Activated T-cell treated with anti-CD3 and anti-CD28 coated beads, Interleukin-2, amount 50 U/mL, for 4 hours (primary cell): ENCODE results near the gene SUFU. TPM values are rescaled to one million over a fixed set of nuclear protein-coding genes. Genes with fewer than 3 reads are reported as not detected.
"Not testable (repeated sequence)": the region's sequence is repeated elsewhere in the genome, so short reads cannot be mapped to it uniquely, and the experiment has no call there.

Experiments
- ATAC-seq, 2 donors: fragments of 200-7000 bp; cut with Tn5 transposase; one replicate each; pipeline ENCODE4 v1.10.0; 2021
- DNase-seq: peaks from one replicate; pipeline ENCODE4 v3.0.0-alpha.2; 2020
- H3K27me3 Mint-ChIP-seq: one replicate; pipeline ENCODE4 v1.8.0; 2021; ENCODE audit warnings: low read depth, mixed read lengths
- H3K36me3 Mint-ChIP-seq: one replicate; pipeline ENCODE4 v1.8.0; 2022; ENCODE audit warnings: mixed read lengths; ENCODE audit not compliant: insufficient read depth
- H3K4me1 Mint-ChIP-seq: one replicate; pipeline ENCODE4 v1.8.0; 2021; ENCODE audit warnings: low read depth, mixed read lengths
- H3K4me3 Mint-ChIP-seq: one replicate; pipeline ENCODE4 v1.8.0; 2021; ENCODE audit warnings: mild to moderate bottlenecking, moderate library complexity, mixed read lengths
- H3K9me3 Mint-ChIP-seq: one replicate; pipeline ENCODE4 v1.8.0; 2021; ENCODE audit warnings: mixed read lengths
- total RNA-seq, 3 donors: library from RNA; stranded (reverse); gene quantifications; one replicate each; pipeline ENCODE4 v1.2.1, GENCODE V29; 2021

Gene SUFU
- total RNA-seq, 3 donors from 2014 or later: 8.7 to 8.8 (median 8.8) TPM

DNA sequence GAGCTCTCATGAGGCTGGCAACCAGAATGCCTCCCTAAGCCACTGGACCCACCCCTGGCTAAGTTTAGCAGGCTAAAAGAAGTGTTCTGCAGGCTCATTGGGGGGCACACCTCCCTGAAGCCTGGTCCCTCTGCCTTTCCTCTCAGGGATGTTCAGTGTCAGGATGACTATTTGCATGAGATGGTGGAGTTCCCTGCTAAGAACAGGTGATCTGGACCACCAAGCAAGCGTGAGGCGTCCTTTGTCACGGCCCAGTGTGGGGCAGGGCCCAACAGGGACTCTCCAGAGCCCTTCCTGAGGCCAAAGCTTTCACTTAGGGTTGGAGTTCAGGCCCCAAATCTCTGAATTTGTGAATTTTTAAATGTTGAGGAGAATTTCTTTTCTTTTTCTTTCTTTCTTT is 12.0 kb downstream of the SUFU start:
- peaks cover 17% of the 10 kb centered on the region for H3K4me1 Mint-ChIP-seq
- no peak overlapping the region for H3K4me3 Mint-ChIP-seq
- no peaks in the 10 kb centered on the region for H3K9me3 Mint-ChIP-seq
- no peak for ATAC-seq
- DNase-seq: no peak
- peaks cover 19% of the 10 kb centered on the region for H3K36me3 Mint-ChIP-seq
- H3K27me3 Mint-ChIP-seq: no peaks in the 10 kb centered on the region

DNA sequence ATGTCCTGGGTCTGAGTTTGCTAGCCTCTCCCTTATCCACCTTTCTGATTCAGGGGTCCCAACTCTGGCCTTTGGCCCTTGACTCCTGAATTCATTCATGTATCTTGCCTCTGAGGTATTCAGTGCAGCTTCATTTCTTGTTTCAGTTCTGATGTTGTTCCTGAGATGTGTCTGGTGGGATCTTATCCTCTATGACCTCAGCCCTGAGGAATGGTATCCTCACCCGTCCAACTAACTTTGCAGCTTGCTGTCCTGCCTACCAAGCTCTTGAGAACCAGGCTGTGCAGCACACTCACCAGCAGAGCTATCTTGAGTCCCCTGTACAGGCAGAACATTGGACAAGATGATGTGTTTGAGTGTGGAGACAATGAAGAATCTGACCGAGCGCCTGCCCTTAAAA is 13.8 kb downstream of the SUFU start:
- no peak overlapping the region for H3K4me3 Mint-ChIP-seq
- DNase-seq (no peak), ATAC-seq (no peak)
- no peaks in the 10 kb centered on the region for H3K9me3 Mint-ChIP-seq
- H3K36me3 Mint-ChIP-seq: peaks cover 24% of the 10 kb centered on the region
- H3K4me1 Mint-ChIP-seq: peaks cover 8% of the 10 kb centered on the region
- H3K27me3 Mint-ChIP-seq: no peaks in the 10 kb centered on the region

DNA sequence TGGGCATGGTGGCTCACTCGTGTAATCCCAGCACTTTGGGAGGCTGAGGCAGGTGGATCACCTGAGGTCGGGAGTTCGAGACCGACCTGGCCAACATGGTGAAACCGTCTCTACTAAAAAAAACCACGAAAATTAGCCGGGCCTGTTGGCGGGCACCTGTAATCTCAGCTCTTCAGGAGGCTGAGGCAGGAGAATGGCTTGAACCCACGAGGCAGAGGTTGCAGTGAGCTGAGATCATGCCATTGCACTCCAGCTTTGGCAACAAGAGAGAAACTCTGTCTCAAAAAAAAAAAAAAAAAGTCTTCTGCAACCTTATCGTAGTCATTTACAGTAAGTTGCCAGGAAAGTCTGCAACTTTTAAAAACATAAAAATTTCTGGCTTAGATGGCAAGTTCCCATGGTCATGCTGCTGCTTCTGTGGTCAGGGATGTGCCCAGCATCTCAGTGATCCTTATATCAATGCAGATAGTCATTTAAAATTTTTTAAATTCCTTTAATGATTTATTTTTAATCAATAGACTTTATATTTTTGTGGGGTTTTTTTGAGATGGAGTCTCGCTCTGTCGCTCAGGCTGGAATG is 15.6 kb downstream of the SUFU start:
- DNase-seq: no peak
- Mint-ChIP-seq H3K4me1 (peaks cover 6% of the 10 kb centered on the region), H3K27me3 (no peaks in the 10 kb centered on the region), H3K4me3 (no peak overlapping the region), H3K36me3 (peaks cover 19% of the 10 kb centered on the region), H3K9me3 (no peaks in the 10 kb centered on the region)
- ATAC-seq: no peak

DNA sequence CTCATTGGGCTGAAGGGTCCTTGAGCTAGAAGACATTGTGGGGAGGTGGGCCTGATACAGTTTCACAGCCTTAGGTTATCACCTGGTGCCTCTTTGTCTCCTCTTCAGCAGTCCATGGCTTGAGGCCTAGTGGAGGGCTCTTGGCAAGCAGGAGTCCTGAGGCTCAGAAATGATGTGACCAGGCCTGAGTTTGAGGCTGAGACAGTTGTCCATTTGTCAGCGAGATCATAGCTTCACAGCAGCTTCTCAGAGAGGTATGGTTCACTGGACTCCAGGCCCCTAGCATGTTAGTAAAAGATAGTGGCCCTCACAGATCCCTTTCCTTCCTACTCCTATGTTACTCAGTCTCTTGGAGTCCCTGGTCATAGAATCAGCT is 19.1 kb downstream of the SUFU start:
- Mint-ChIP-seq H3K4me1 (peaks cover 4% of the 10 kb centered on the region), H3K27me3 (no peaks in the 10 kb centered on the region), H3K4me3 (no peak overlapping the region), H3K36me3 (peaks cover 21% of the 10 kb centered on the region), H3K9me3 (no peaks in the 10 kb centered on the region)
- DNase-seq: no peak
- ATAC-seq: no peak

DNA sequence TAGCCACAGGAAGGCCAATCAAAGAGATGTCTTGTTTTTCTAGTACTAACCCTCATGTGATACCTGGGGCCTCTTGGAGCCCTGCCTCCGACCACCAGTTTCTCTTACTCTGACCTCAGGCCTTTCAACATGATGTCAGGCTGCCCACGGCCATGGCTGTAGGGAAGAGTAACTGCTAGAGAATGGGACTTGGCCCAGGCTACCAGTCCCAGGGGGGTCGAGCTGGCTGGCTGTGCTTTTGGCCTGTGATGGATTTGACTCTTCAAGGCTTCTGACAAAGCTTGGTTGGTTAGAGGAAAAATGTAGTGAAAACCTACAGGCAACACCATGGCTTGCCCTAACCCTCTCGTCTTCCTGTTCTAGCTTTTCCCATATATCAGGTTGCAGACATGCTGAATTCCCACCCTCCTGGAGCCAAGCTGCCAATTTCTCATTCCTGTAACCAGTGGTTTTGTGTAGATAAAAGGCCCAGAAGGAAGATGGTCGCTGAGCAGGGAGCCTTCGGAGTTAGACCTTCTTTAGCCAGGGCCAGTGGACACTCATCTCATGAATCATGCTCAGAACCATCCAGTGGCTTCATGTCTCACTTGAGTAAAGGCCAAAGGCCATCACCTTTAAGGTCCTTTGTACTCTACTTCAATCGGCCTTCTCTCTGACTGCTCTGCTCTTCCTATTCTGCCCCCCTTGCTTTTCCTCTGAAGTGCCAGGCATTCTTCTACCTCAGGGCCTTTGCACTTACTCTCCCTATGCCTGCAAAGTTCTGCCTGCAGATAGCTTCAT is 19.7 kb downstream of the SUFU start:
- H3K9me3 Mint-ChIP-seq: no peaks in the 10 kb centered on the region
- no peak overlapping the region for H3K4me3 Mint-ChIP-seq
- peaks cover 4% of the 10 kb centered on the region for H3K4me1 Mint-ChIP-seq
- H3K27me3 Mint-ChIP-seq: no peaks in the 10 kb centered on the region
- no peak for DNase-seq
- H3K36me3 Mint-ChIP-seq: peaks cover 21% of the 10 kb centered on the region
- no peak for ATAC-seq

DNA sequence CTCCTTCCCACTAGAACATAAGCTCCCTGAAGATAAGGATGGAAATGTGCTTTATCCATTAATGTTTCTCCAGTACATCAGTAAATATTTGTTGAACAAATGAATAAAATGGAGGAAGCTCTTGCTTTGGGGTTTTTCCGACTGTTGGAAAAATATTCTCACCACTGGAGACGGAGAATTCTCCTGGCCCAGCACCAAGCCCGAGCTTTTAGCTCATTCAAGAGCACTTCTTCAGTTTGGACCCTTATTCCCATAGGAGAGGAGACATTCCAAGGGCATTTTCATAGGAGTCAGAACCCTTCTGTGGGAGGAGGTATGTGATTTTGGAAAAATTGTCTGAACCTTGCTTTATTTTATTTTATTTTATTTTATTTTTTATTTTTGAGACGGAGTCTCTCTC is 21.0 kb downstream of the SUFU start:
- H3K27me3 Mint-ChIP-seq: no peaks in the 10 kb centered on the region
- no peaks in the 10 kb centered on the region for H3K9me3 Mint-ChIP-seq
- peaks cover 23% of the 10 kb centered on the region for H3K36me3 Mint-ChIP-seq
- no peak for ATAC-seq
- H3K4me3 Mint-ChIP-seq: no peak overlapping the region
- no peak for DNase-seq
- peaks cover 6% of the 10 kb centered on the region for H3K4me1 Mint-ChIP-seq

DNA sequence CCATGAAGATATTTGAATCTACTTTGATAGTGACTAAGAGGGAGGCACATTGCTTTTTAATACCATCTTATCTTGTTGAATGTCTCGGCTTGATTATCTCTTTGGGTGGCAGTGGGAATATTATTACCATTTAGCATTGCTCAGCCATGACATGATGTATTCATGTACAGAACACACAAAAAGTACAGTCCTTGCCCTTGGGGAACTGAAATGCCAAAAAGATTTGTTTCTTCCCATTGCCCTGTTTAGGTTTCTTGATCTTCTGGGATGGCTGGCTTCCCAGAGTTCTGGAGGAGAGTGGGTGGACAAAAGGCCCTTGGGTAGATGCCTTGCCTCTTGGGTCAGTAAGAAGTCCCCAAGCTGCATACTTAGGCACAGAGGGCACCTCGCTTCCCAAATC is 23.8 kb downstream of the SUFU start:
- Mint-ChIP-seq H3K4me1 (peaks cover 4% of the 10 kb centered on the region), H3K9me3 (no peaks in the 10 kb centered on the region), H3K4me3 (no peak overlapping the region), H3K36me3 (peaks cover 17% of the 10 kb centered on the region), H3K27me3 (no peaks in the 10 kb centered on the region)
- ATAC-seq (no peak), DNase-seq (no peak)

DNA sequence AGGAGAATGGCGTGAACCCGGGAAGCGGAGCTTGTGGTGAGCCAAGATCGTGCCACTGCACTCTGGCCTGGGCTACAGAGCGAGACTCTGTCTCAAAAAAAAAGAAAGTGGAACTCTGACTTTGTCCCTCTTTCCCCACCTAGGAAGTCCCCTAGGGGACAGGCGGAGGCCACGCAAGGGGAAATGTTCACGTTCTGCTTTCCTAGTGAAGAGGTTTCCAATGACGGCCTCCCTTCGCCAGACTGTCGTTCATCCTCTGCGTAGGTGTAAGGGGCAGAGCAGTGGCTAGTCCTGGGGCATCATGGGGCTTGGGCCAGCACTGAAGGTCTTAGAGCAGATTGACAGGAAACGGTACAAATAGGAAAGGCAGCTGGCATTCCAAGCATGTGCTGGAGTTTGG is 30.6 kb downstream of the SUFU start:
- ATAC-seq (no peak), DNase-seq (no peak)
- Mint-ChIP-seq H3K4me1 (peaks cover 7% of the 10 kb centered on the region), H3K9me3 (no peaks in the 10 kb centered on the region), H3K27me3 (no peaks in the 10 kb centered on the region), H3K4me3 (no peak overlapping the region), H3K36me3 (peaks cover 7% of the 10 kb centered on the region)

DNA sequence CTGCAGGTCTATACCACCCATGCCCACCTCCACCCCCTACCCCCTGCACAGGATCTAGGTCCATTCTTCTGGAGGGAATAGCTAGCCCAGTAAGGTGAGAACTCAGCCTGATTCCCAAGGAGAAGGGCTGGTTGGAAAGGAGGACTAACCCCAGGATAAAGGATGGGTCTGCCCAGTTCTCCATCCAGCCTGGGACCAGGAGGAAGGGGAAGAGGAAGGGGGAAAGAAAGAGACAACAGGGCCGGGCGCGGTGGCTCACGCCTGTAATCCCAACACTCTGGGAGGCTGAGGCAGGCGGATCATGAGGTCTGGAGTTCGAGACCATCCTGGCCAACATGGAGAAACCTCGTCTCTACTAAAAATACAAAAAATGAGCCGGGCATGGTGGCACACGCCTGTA is 31.2 kb downstream of the SUFU start:
- H3K4me3 Mint-ChIP-seq, H3K4me1 Mint-ChIP-seq, H3K36me3 Mint-ChIP-seq, H3K9me3 Mint-ChIP-seq, H3K27me3 Mint-ChIP-seq, DNase-seq, ATAC-seq: not testable (repeated sequence)

DNA sequence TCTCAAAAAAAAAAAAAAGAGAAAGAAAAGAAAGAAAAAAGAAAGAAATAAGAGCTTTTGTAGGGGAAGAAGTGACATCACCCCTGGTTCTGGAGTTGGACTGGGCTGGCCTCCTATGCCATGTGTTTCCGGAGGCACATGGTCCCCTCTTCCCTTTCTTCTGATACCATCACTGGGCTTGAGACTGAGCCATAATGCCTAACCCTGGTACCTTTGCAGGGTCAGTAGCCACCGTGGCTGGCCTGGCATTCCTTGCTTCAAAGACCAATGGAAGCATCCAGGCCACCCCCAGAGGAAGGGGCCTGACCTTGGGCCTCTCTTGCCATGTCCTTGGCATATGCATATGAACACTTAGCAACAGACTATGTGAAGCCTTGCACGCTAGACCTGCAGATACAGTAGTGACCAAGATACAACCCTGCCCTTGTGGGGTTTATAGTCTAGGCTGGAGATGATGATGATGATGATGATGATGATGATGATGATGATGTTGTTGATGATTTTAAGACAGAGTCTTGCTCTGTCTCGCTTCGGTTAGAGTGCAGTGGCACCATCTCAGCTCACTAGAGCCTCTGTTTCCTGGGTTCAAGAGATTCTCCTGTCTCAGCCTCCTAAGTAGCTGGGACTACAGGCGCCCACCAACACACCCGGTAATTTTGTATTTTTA is 31.8 kb downstream of the SUFU start:
- Mint-ChIP-seq H3K27me3 (no peaks in the 10 kb centered on the region), H3K36me3 (peaks cover 7% of the 10 kb centered on the region), H3K4me3 (no peak overlapping the region), H3K9me3 (no peaks in the 10 kb centered on the region), H3K4me1 (peaks cover 7% of the 10 kb centered on the region)
- ATAC-seq: no peak
- no peak for DNase-seq

DNA sequence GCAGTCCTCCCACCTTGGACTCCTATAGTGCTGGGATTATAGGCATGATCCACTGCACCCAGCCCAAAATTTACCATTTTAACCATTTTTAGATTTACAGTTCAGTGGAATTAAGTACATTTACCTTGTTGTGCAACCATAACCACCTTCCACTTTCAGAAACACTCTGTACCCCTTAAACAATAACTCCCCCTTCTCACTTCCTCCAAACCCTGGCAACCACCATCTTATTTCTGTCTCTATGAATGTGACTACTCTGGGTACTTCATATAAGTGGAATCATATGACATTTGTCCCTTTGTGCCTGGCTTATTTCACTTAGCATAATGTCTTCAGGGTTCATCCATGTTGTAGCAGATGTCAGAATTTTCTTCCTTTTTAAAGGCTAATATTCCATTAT is 33.6 kb downstream of the SUFU start:
- no peak for DNase-seq
- Mint-ChIP-seq H3K36me3 (peaks cover 5% of the 10 kb centered on the region), H3K27me3 (no peaks in the 10 kb centered on the region), H3K9me3 (no peaks in the 10 kb centered on the region), H3K4me1 (peaks cover 4% of the 10 kb centered on the region), H3K4me3 (no peak overlapping the region)
- ATAC-seq: no peak

DNA sequence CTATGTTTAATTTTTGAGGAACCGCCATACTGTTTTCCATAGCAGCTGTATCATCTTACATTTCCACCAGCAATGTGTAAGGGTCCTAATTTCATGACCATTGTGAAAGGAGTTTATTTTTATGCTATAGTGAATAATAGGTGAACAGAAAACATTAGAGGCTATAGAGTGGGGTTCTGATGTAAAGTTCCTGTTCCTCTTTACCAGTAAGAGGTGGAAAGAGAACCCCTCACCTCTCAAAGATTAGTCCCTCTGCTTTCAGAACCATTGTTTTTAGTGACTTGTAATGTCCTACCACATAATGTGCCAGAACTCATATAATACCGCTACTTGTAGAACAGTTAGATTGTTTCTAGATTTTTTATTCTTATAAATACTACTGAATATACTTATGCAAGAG is 34.2 kb downstream of the SUFU start:
- Mint-ChIP-seq H3K4me3 (no peak overlapping the region), H3K27me3 (no peaks in the 10 kb centered on the region), H3K9me3 (no peaks in the 10 kb centered on the region), H3K4me1 (peaks cover 7% of the 10 kb centered on the region), H3K36me3 (peaks cover 2% of the 10 kb centered on the region)
- DNase-seq: no peak
- ATAC-seq: no peak

DNA sequence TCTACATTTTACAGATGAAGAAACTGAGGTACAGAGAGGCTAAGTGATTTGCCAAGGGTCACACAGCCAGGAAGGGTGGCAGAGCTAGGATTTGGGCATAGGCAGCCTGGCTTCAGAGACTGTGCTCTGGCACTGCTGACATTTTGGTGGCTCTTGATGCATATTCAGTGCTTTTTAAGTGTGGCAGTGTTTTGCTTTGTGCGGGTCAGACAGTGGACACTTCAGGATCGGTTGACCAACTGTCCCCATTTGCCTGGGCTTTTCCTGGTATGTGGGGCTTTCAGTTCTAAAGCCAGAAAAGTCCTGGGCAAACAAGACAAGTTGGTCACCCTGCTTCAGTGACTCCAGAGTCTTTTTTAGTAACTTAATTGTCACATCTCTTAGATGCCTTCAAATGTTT is 35.0 kb downstream of the SUFU start:
- ATAC-seq (no peak), DNase-seq (no peak)
- H3K36me3 Mint-ChIP-seq: peaks cover 2% of the 10 kb centered on the region
- no peaks in the 10 kb centered on the region for H3K27me3 Mint-ChIP-seq
- no peaks in the 10 kb centered on the region for H3K9me3 Mint-ChIP-seq
- no peak overlapping the region for H3K4me3 Mint-ChIP-seq
- H3K4me1 Mint-ChIP-seq: peaks cover 9% of the 10 kb centered on the region

DNA sequence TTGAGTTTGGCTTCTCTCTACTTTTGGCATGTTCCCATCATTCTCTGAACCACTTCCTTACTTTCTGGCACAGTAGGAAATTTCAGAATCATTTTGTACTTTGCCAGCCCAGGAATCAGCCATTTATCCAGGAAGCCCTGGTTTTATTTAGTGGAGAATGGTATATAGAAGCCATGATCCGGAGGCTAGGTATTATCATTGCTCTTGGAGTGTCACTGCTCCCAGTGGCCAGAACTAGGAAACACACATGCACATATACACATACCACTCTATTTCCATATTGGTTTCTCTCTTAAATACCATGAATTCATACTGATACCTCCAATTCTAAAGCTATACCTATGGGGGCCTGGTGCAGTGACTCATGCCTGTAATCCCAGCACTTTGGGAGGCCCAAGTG is 36.3 kb downstream of the SUFU start:
- Mint-ChIP-seq H3K4me3 (no peak overlapping the region), H3K9me3 (no peaks in the 10 kb centered on the region), H3K4me1 (peaks cover 9% of the 10 kb centered on the region), H3K36me3 (peaks cover 2% of the 10 kb centered on the region), H3K27me3 (no peaks in the 10 kb centered on the region)
- ATAC-seq: peak; percentile 69 to 74
- no peak for DNase-seq

DNA sequence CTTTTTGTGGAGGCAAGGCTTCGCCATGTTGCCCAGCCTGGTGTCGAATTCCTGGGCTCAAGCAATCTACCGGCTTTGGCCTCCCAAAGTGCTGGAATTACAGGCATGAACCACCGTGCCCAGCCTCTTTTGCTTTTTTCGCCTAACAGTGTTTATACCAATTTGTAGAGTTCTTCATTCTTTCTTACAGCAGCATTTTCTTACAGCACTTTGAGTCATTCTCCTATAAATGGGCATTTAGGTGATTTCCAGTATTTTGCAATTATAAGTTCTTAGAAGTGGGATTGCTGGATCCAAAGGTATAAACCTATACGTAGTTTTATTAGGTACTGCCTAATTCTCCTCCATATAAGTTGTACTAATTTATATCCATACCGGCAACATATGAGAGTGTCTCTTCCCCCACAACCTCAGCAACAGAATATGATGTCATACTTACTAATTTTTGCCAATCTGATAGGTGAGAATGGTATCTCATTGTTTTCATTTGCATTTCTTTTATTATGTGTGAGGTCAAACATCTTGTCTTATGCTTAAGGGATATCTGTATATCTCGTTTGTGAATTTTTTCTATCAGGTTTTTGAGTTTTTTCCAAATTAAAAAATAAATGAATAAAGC is 39.1 kb downstream of the SUFU start:
- DNase-seq (no peak), ATAC-seq (no peak)
- Mint-ChIP-seq H3K27me3 (no peaks in the 10 kb centered on the region), H3K9me3 (no peaks in the 10 kb centered on the region), H3K4me3 (no peak overlapping the region), H3K4me1 (peaks cover 7% of the 10 kb centered on the region), H3K36me3 (peaks cover 7% of the 10 kb centered on the region)
